Neural progenitor cell (in vitro differentiated cells): ENCODE results near the gene PIH1D2.

Experiments used
- CTCF ChIP-seq: fragments of 200-600 bp; sonication (generic); IDR thresholded peaks from 2 replicates; pipeline ENCODE4 v1.5.1; 2017; ENCODE audit warnings: antibody characterized with exemption, mild to moderate bottlenecking
- EZH2 ChIP-seq: fragments of 200-600 bp; sonication (generic); IDR thresholded peaks from 2 replicates; pipeline ENCODE4 v1.6.1; 2017; ENCODE audit warnings: antibody characterized with exemption, mild to moderate bottlenecking, moderate library complexity
- EZH2phosphoT487 ChIP-seq: fragments of 200-600 bp; sonication (generic); IDR thresholded peaks from 2 replicates; pipeline ENCODE4 v1.6.1; 2017; ENCODE audit warnings: antibody characterized with exemption

GRCh38 chr11:112037527-112037926 is 36.3 kb downstream of the PIH1D2 start:
- no peak for TF ChIP-seq CTCF
- TF ChIP-seq EZH2phosphoT487, result no peak
- TF ChIP-seq EZH2, result no peak
